GM12878 (cell line): ENCODE results near the gene COL9A3. TPM values are rescaled to one million over a fixed set of nuclear protein-coding genes. Genes with fewer than 3 reads are reported as not detected.
A peak's percentile ranks its signal among the peaks of the same experiment; 100 is the strongest.

Source experiments
- ATAC-seq: fragments of 200-7000 bp; cut with Tn5 transposase; 3 replicates; pipeline ENCODE4 v1.9.1; 2020; ENCODE audit warnings: mild to moderate bottlenecking, moderate library complexity
- BruUV-seq: library from RNA; stranded (reverse); fragments of 400-500 nt; replicated peaks from 2 replicates; lab custom pipeline; 2021; lab: Mats Ljungman, UMichigan
- CTCF ChIA-PET: fragments of 300-600 bp; sonication (Branson Sonifier 250); formaldehyde crosslinking; extraction: SDS; loops from one replicate; lab custom pipeline; 2021; ENCODE audit warnings: inconsistent platforms; lab: Yijun Ruan, JAX
- POLR2A ChIA-PET: fragments of 350-600 bp; formaldehyde crosslinking; extraction: SDS; loops from one replicate; lab custom pipeline; 2021; ENCODE audit warnings: inconsistent platforms; lab: Charles Lee
- RAD21 ChIA-PET: fragments of 300-600 bp; sonication (Branson Sonifier 250); formaldehyde crosslinking; loops from one replicate; lab custom pipeline; 2023; ENCODE audit warnings: antibody characterized with exemption; ENCODE audit not compliant: unreplicated experiment; lab: Charles Lee
- SMC1A ChIA-PET: fragments of 300-600 bp; sonication (Branson Sonifier 250); formaldehyde crosslinking; loops from one replicate; lab custom pipeline; 2023; ENCODE audit not compliant: unreplicated experiment, uncharacterized antibody; lab: Charles Lee
- DNase-seq: peaks from one replicate; pipeline ENCODE4 v3.0.0-alpha.2; 2011; ENCODE audit warnings: low read depth, low spot score
- FAIRE-seq: peaks from 3 replicates; lab custom pipeline; 2011; peaks lifted over from hg19 to GRCh38; lab: Jason Lieb, UNC
- H2AFZ ChIP-seq: 2 replicates; pipeline ENCODE4 v1.6.0; 2011; ENCODE audit warnings: low read depth, low read length, control low read depth; ENCODE audit not compliant: control insufficient read depth
- H3K27ac ChIP-seq: 2 replicates; pipeline ENCODE4 v1.5.1; 2011; ENCODE audit warnings: control low read depth; ENCODE audit not compliant: control insufficient read depth, insufficient read depth
- H3K27me3 ChIP-seq, 2 experiments: replicated peaks in 1 of 2; 2 replicates each; pipeline versions ENCODE4 v1.6.0 to v1.6.1; 2011; ENCODE audit warnings: low read length in 1 of 2; ENCODE audit not compliant: control insufficient read depth in 2 of 2, insufficient read depth in 2 of 2
- H3K36me3 ChIP-seq, 2 experiments: 2 replicates each; pipeline ENCODE4 v1.5.1; 2011; ENCODE audit warnings: low read length in 1 of 2; ENCODE audit not compliant: control insufficient read depth in 2 of 2, insufficient read depth in 2 of 2
- H3K4me1 ChIP-seq: 2 replicates; pipeline ENCODE4 v1.6.1; 2011; ENCODE audit warnings: mild to moderate bottlenecking, low read length, moderate library complexity, mixed read lengths; ENCODE audit not compliant: control insufficient read depth, insufficient read depth
- H3K4me2 ChIP-seq: 2 replicates; pipeline ENCODE4 v1.6.0; 2011; ENCODE audit warnings: control low read depth; ENCODE audit not compliant: control insufficient read depth, insufficient read depth
- H3K4me3 ChIP-seq: fragments of 200-600 bp; sonication (generic); 2 replicates; pipeline ENCODE4 v1.5.1; 2016
- H3K79me2 ChIP-seq: 2 replicates; pipeline ENCODE4 v1.6.0; 2011; ENCODE audit warnings: low read length; ENCODE audit not compliant: control insufficient read depth, insufficient read depth
- H3K9ac ChIP-seq: 2 replicates; pipeline ENCODE4 v1.8.0; 2011; ENCODE audit warnings: low read length, control low read depth, mixed read lengths; ENCODE audit not compliant: control insufficient read depth, insufficient read depth
- H3K9me3 ChIP-seq: replicated peaks from 3 replicates; pipeline ENCODE4 v1.5.1; 2011; ENCODE audit warnings: mild to moderate bottlenecking, low read length; ENCODE audit not compliant: control insufficient read depth, insufficient read depth
- H4K20me1 ChIP-seq: 2 replicates; pipeline ENCODE4 v1.6.0; 2011; ENCODE audit not compliant: control insufficient read depth, insufficient read depth
- BACH1 ChIP-seq: fragments of 450-650 bp; IDR thresholded peaks from 2 replicates; pipeline ENCODE4 v1.6.1; 2017; ENCODE audit warnings: mild to moderate bottlenecking, borderline replicate concordance
- BHLHE40 ChIP-seq, 2 experiments: fragments of 450-650 bp in 1 of 2; IDR thresholded peaks; 2 replicates each; pipeline ENCODE4 v1.6.1; 2011 to 2017; ENCODE audit warnings: low read depth in 2 of 2, borderline replicate concordance in 1 of 2, improper control_type of control experiment in 1 of 2, low read length in 1 of 2, mild to moderate bottlenecking in 1 of 2
- BRCA1 ChIP-seq: IDR thresholded peaks from 2 replicates; pipeline ENCODE4 v1.6.1; 2011; ENCODE audit warnings: low read depth, low read length, improper control_type of control experiment
- CHD1 ChIP-seq: IDR thresholded peaks from 2 replicates; pipeline ENCODE4 v1.6.1; 2012; ENCODE audit warnings: low read depth, low read length, improper control_type of control experiment
- GATAD2B ChIP-seq: fragments of 450-650 bp; conservative IDR thresholded peaks from 2 replicates; pipeline ENCODE4 v1.6.1; 2017; ENCODE audit warnings: low read depth, mild to moderate bottlenecking, moderate library complexity
- HDAC2 ChIP-seq: fragments of 200-600 bp; sonication (generic); IDR thresholded peaks from 2 replicates; pipeline ENCODE4 v1.6.1; 2017
- IKZF1 ChIP-seq: fragments of 450-650 bp; conservative IDR thresholded peaks from 2 replicates; pipeline ENCODE4 v1.6.1; 2017; ENCODE audit warnings: antibody characterized with exemption, mild to moderate bottlenecking
- IRF4 ChIP-seq: IDR thresholded peaks from 2 replicates; pipeline ENCODE4 v1.6.1; 2011; ENCODE audit warnings: low read depth, low read length
- MEF2B ChIP-seq: fragments of 450-650 bp; IDR thresholded peaks from 2 replicates; pipeline ENCODE4 v1.6.1; 2018; ENCODE audit warnings: mild to moderate bottlenecking, moderate library complexity; ENCODE audit not compliant: partially characterized antibody, poor library complexity, severe bottlenecking
- PML ChIP-seq: IDR thresholded peaks from 2 replicates; pipeline ENCODE4 v1.6.1; 2012; ENCODE audit warnings: low read length, inconsistent platforms
- POLR2A ChIP-seq: IDR thresholded peaks from 2 replicates; pipeline ENCODE4 v1.6.1; 2011; ENCODE audit warnings: low read depth, mild to moderate bottlenecking, low read length
- RELA ChIP-seq: fragments of 450-650 bp; IDR thresholded peaks from 2 replicates; pipeline ENCODE4 v1.8.0; 2014; ENCODE audit warnings: borderline replicate concordance; ENCODE audit not compliant: partially characterized antibody
- SUPT20H ChIP-seq: IDR thresholded peaks from 2 replicates; pipeline ENCODE4 v1.6.1; 2011; ENCODE audit warnings: low read depth, mild to moderate bottlenecking, low read length, moderate library complexity, borderline replicate concordance; ENCODE audit not compliant: control insufficient read depth
- TAF1 ChIP-seq: IDR thresholded peaks from 2 replicates; pipeline ENCODE4 v1.6.1; 2011; ENCODE audit warnings: mild to moderate bottlenecking, low read depth, low read length, borderline replicate concordance
- YY1 ChIP-seq: IDR thresholded peaks from 2 replicates; pipeline ENCODE4 v1.6.1; 2011; ENCODE audit warnings: low read depth, mild to moderate bottlenecking, low read length
- WGBS: methylation state at CpG from one replicate; pipeline ENCODE4 v1.1.6; 2016; ENCODE audit warnings: low lambda C conversion rate; ENCODE audit not compliant: insufficient replicate concordance, insufficient coverage; ENCODE audit errors: missing lambda C conversion rate; 5-methylcytosine and 5-hydroxymethylcytosine counted together
- in situ Hi-C: fragments of 300-500 bp; cut with MboI; formaldehyde crosslinking; loops from 9 replicates; pipeline ENCODE4 v1.14.3; 2018; ENCODE audit warnings: mixed read lengths
- intact Hi-C: fragments of 100-400 bp; cut with micrococcal nuclease; formaldehyde crosslinking; loops from one replicate; pipeline ENCODE4 v1.14.2; 2022; ENCODE audit not compliant: unreplicated experiment
- polyA plus RNA-seq, 11 experiments: library from polyadenylated mRNA; depleted of rRNA in 4 of 11; unstranded in 6 of 11; stranded (reverse) in 5 of 11; fragments of >200 nt; fragmentation: Nextera tagmentation in 4 of 11; fragmentation: Illumina TruSeq in 1 of 11; extraction: Ambion mirVana in 4 of 11; extraction: Trizol in 1 of 11; gene quantifications; 1 replicate in 1 of 11; 2 replicates in 10 of 11; pipeline versions ENCODE4 v1.2.1 to v1.2.3, GENCODE V29; 2011 to 2016; ENCODE audit warnings: inconsistent platforms in 2 of 11, missing spikeins in 2 of 11, low read depth in 1 of 11
- total RNA-seq, 4 experiments: library from RNA; depleted of rRNA in 3 of 4; stranded (reverse); fragments of >200 nt in 3 of 4; fragmentation: Illumina TruSeq in 1 of 4; extraction: Trizol in 1 of 4; gene quantifications; 2 replicates each; pipeline versions ENCODE4 v1.2.1 to v1.2.3, GENCODE V29; 2013 to 2021
- TF ChIP-seq, protein P1 (sequence below): IDR thresholded peaks from 2 replicates; pipeline ENCODE4 v1.6.1; 2012; ENCODE audit warnings: low read depth, low read length, improper control_type of control experiment
- TF ChIP-seq, protein P2 (sequence below): fragments of 450-650 bp; IDR thresholded peaks from 2 replicates; pipeline ENCODE4 v1.6.1; 2017; ENCODE audit warnings: mild to moderate bottlenecking, moderate library complexity

Gene COL9A3
- total and polyA plus RNA-seq, 10 of the 15 experiments (the other 5 are each of a cell fraction or from before 2014, with no cell fraction given), result 0.09 to 1.7 (median 0.63) TPM; not detected in 1

DNA sequence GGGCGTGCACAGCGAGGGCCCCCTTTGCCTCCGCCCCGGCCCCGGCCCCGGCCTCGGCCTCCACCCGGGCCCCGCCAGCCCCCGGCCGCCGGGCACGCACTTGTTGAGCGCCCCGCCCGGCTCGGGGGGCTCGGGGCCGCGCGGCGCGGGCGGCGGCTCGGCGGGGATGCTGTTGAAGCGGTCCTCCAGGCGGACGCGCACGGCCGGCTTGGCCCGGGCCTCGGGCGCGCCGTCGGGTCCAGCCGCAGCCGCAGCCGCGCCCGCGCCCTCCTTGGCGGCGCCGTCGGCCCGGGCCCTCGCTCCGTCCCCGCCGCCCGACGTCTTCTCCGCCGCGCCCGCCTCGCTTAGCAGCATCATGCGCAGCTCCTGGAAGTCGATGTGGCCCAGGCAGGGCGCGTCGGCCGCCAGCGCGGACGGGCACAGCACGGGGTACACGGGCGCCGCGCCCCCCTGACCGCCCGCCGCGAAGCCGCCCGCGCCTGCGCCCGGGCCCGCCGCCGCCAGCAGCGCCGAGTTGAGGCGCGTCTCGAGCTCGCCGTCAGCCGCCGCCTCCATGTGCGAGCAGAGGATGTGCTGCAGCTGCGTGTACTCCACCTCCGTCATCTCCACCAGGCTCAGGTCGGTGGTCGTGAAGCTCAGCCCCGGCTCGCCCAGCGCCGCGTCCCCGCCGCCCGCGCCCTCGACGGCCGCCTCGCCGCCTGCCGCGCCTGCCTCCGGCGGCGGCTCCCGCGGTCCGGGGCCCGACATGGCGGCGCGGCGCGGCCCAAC lies 44.3 kb downstream of the COL9A3 start (continued):
- TF ChIP-seq, protein P1, sequence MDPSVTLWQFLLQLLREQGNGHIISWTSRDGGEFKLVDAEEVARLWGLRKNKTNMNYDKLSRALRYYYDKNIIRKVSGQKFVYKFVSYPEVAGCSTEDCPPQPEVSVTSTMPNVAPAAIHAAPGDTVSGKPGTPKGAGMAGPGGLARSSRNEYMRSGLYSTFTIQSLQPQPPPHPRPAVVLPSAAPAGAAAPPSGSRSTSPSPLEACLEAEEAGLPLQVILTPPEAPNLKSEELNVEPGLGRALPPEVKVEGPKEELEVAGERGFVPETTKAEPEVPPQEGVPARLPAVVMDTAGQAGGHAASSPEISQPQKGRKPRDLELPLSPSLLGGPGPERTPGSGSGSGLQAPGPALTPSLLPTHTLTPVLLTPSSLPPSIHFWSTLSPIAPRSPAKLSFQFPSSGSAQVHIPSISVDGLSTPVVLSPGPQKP, result no peak
- TF ChIP-seq HDAC2 (no peak), POLR2A (peak; percentile 64), IKZF1 (peak; percentile 95)

DNA sequence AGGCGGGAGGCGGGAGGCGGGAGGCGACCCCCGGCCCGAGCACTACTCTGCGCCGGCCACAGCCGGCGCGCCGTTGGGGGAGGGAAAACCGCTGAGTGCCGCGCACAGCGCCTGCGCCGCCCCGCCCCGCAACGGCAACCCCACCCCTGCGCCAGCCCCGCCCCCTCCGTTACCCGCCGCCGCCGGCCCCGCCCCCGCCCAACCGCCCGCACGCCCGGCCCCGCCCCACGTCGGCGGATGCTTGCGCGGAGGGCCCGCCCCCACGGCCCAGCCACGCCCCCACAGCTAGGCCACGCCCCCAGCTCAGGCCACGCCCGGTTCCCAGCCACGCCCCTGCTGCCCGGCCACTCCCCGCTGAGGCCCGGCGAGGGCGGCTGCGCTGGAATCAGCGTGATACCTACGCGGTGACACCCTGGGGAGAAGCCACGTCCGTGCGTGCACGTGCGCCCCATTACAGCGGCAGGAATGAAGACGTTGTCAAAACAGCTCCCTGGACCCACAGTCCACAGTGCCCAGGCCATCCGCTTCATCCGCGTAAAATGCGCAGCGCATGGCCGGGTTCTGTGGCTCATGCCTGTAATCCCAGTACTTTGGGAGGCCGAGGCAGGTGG lies 45.0 kb downstream of the COL9A3 start, which contains the start of gene TCFL5:
Gene TCFL5 (minus strand): TSS at position 97 of the 611 bp plus-strand sequence. CDS start 152 bp downstream, outside the sequence.
- Histone ChIP-seq H3K36me3 (no peaks in the 10 kb centered on the region), H3K4me3 (peak within 1 kb of the TSS; percentile 75; the same call in 1 of the 2 replicates), H3K9me3 (no peaks in the 10 kb centered on the region), H2AFZ (peak within 1 kb of the TSS; percentile 75), H3K9ac (peak within 1 kb of the TSS; percentile 27), H3K4me2 (peak within 1 kb of the TSS; percentile 89), H3K27ac (no peak within 1 kb of the TSS), H4K20me1 (no peaks in the 10 kb centered on the region), H3K27me3 (no peaks in the 10 kb centered on the region; a peak in 1 of 4 replicates), H3K79me2 (peaks cover 3% of the 10 kb centered on the region; the same call in 1 of the 2 replicates), H3K4me1 (peaks cover 5% of the 10 kb centered on the region)
- FAIRE-seq, result peak; percentile 41
- in situ Hi-C loops, result no loop called here
- POLR2A ChIA-PET, result interaction anchor here (0.6 to 1.0 kb wide), 3 partner anchors 39 to 242 kb away, joined by 3 to 6 read pairs (median 3); no protein-coding TSS in a partner anchor
- RAD21 ChIA-PET, result interaction anchor here (0.6 to 1.0 kb wide), 4 partner anchors 39 to 147 kb away, joined by 3 to 6 read pairs (median 4); partner anchors contain the start of gene MRGBP
- no peak for DNase-seq
- CTCF ChIA-PET, result interaction anchor here (1.2 to 1.3 kb wide), 3 partner anchors 29 to 46 kb away, joined by 3 read pairs; no protein-coding TSS in a partner anchor
- 13% methylated on average over 44 of the region's 70 CpGs for WGBS
- no TSS peak for BruUV-seq
- SMC1A ChIA-PET, result interaction anchor here (0.8 to 1.4 kb wide), 2 partner anchors 13 to 39 kb away, joined by 3 read pairs; no protein-coding TSS in a partner anchor
- intact Hi-C loops, result no loop called here
- ATAC-seq, result peak; percentile 96
- TF ChIP-seq YY1 (no peak), PML (no peak), MEF2B (peak; percentile 74), GATAD2B (0 out of 2 replicates have a peak, but pooled peaks have one; percentile 55), BACH1 (no peak), SUPT20H (no peak), IRF4 (no peak), RELA (no peak), BRCA1 (no peak), TAF1 (no peak), BHLHE40 (IDR thresholded peaks at IDR 0.05; ENCODE audit: borderline replicate concordance in 1 of 2, low read depth in 2 of 2, low read length in 1 of 2) (peak; percentile 96 to 99), CHD1 (no peak)
- TF ChIP-seq, protein P2, sequence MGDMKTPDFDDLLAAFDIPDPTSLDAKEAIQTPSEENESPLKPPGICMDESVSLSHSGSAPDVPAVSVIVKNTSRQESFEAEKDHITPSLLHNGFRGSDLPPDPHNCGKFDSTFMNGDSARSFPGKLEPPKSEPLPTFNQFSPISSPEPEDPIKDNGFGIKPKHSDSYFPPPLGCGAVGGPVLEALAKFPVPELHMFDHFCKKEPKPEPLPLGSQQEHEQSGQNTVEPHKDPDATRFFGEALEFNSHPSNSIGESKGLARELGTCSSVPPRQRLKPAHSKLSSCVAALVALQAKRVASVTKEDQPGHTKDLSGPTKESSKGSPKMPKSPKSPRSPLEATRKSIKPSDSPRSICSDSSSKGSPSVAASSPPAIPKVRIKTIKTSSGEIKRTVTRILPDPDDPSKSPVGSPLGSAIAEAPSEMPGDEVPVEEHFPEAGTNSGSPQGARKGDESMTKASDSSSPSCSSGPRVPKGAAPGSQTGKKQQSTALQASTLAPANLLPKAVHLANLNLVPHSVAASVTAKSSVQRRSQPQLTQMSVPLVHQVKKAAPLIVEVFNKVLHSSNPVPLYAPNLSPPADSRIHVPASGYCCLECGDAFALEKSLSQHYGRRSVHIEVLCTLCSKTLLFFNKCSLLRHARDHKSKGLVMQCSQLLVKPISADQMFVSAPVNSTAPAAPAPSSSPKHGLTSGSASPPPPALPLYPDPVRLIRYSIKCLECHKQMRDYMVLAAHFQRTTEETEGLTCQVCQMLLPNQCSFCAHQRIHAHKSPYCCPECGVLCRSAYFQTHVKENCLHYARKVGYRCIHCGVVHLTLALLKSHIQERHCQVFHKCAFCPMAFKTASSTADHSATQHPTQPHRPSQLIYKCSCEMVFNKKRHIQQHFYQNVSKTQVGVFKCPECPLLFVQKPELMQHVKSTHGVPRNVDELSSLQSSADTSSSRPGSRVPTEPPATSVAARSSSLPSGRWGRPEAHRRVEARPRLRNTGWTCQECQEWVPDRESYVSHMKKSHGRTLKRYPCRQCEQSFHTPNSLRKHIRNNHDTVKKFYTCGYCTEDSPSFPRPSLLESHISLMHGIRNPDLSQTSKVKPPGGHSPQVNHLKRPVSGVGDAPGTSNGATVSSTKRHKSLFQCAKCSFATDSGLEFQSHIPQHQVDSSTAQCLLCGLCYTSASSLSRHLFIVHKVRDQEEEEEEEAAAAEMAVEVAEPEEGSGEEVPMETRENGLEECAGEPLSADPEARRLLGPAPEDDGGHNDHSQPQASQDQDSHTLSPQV, result no peak
